IMR-90 (cell line): ENCODE measurements around the gene SDK1. TPM values are rescaled to one million over a fixed set of nuclear protein-coding genes. Genes with fewer than 3 reads are reported as not detected.

Experiments
- ATAC-seq: fragments of 200-7000 bp; cut with Tn5 transposase; 2 replicates; pipeline ENCODE4 v1.9.1; 2020; ENCODE audit warnings: low read depth, mild to moderate bottlenecking, moderate library complexity
- BruUV-seq: library from RNA; stranded (reverse); fragments of 400-500 nt; replicated peaks from 2 replicates; lab custom pipeline; 2021; lab: Mats Ljungman, UMichigan
- CTCF ChIA-PET: fragments of 300-600 bp; formaldehyde crosslinking; extraction: SDS; loops from one replicate; lab custom pipeline; 2021; ENCODE audit warnings: antibody characterized with exemption; lab: Yijun Ruan, JAX
- POLR2A ChIA-PET: fragments of 300-600 bp; sonication (Branson Sonifier 250); formaldehyde crosslinking; loops from one replicate; lab custom pipeline; 2022; ENCODE audit warnings: antibody characterized with exemption; ENCODE audit not compliant: unreplicated experiment; lab: Charles Lee
- DNase-seq: peaks from one replicate; pipeline ENCODE4 v3.0.0; 2013
- H2AFZ ChIP-seq: replicated peaks from 2 replicates; pipeline ENCODE3; 2013; ENCODE audit warnings: low read length, mild to moderate bottlenecking; ENCODE audit not compliant: poor library complexity
- H2AK5ac ChIP-seq: 2 replicates; pipeline ENCODE4 v1.6.1; 2013; ENCODE audit warnings: low read depth, low read length, inconsistent platforms
- H2AK9ac ChIP-seq: replicated peaks from 2 replicates; pipeline ENCODE3; 2013; ENCODE audit warnings: mild to moderate bottlenecking, low read depth, low read length, moderate library complexity; ENCODE audit not compliant: poor library complexity
- H2BK120ac ChIP-seq: 2 replicates; pipeline ENCODE4 v1.6.1; 2013; ENCODE audit warnings: low read depth, low read length, inconsistent platforms
- H2BK15ac ChIP-seq: 3 replicates; pipeline ENCODE4 v1.6.1; 2013; ENCODE audit warnings: low read depth, low read length, inconsistent platforms
- H2BK20ac ChIP-seq: 2 replicates; pipeline ENCODE4 v1.6.1; 2013; ENCODE audit warnings: low read depth, mild to moderate bottlenecking, inconsistent platforms, low read length, moderate library complexity
- H2BK5ac ChIP-seq: 2 replicates; pipeline ENCODE4 v1.6.1; 2013; ENCODE audit warnings: mild to moderate bottlenecking, low read depth, low read length, inconsistent platforms; ENCODE audit not compliant: poor library complexity, severe bottlenecking
- H3K14ac ChIP-seq: replicated peaks from 2 replicates; pipeline ENCODE4 v1.6.1; 2013; ENCODE audit warnings: low read depth, low read length, inconsistent platforms
- H3K18ac ChIP-seq: 2 replicates; pipeline ENCODE4 v1.6.1; 2013; ENCODE audit warnings: low read depth, low read length, control low read depth
- H3K23ac ChIP-seq: 2 replicates; pipeline ENCODE4 v1.6.1; 2013; ENCODE audit warnings: low read depth, low read length, inconsistent platforms
- H3K27ac ChIP-seq: 2 replicates; pipeline ENCODE4 v1.5.1; 2013; ENCODE audit warnings: mild to moderate bottlenecking, control low read depth, low read length; ENCODE audit not compliant: insufficient read depth
- H3K27me3 ChIP-seq: 2 replicates; pipeline ENCODE4 v1.6.1; 2013; ENCODE audit warnings: low read length; ENCODE audit not compliant: control insufficient read depth, insufficient read depth
- H3K36me3 ChIP-seq: 2 replicates; pipeline ENCODE4 v1.6.1; 2013; ENCODE audit warnings: low read length, mixed read lengths; ENCODE audit not compliant: control insufficient read depth, insufficient read depth
- H3K4ac ChIP-seq: 2 replicates; pipeline ENCODE4 v1.6.1; 2013; ENCODE audit warnings: low read depth, low read length, inconsistent platforms
- H3K4me1 ChIP-seq: 2 replicates; pipeline ENCODE4 v1.6.1; 2013; ENCODE audit warnings: low read length, mixed read lengths; ENCODE audit not compliant: control insufficient read depth, insufficient read depth
- H3K4me2 ChIP-seq: 2 replicates; pipeline ENCODE4 v1.6.1; 2013; ENCODE audit warnings: low read depth, mild to moderate bottlenecking, control low read depth, low read length, moderate library complexity
- H3K4me3 ChIP-seq: 2 replicates; pipeline ENCODE4 v1.5.1; 2013; ENCODE audit warnings: low read depth, mild to moderate bottlenecking, control low read depth, low read length, moderate library complexity; ENCODE audit not compliant: insufficient read depth
- H3K56ac ChIP-seq: 2 replicates; pipeline ENCODE4 v1.6.1; 2013; ENCODE audit warnings: low read length, inconsistent platforms; ENCODE audit not compliant: insufficient read depth; ENCODE audit errors: extremely low read depth
- H3K79me1 ChIP-seq, 2 experiments: 2 replicates each; pipeline ENCODE4 v1.6.1; 2013; ENCODE audit warnings: low read length in 2 of 2, inconsistent platforms in 1 of 2, low read depth in 1 of 2
- H3K9ac ChIP-seq: 2 replicates; pipeline ENCODE4 v1.6.1; 2013; ENCODE audit warnings: low read depth, low read length, control low read depth
- H3K9me1 ChIP-seq: 2 replicates; pipeline ENCODE4 v1.6.1; 2013; ENCODE audit warnings: low read length, inconsistent platforms; ENCODE audit not compliant: insufficient read depth
- H3K9me3 ChIP-seq: 2 replicates; pipeline ENCODE4 v1.6.1; 2013; ENCODE audit warnings: low read length; ENCODE audit not compliant: control insufficient read depth, insufficient read depth
- H4K20me1 ChIP-seq: 2 replicates; pipeline ENCODE4 v1.6.1; 2013; ENCODE audit warnings: low read length, inconsistent platforms; ENCODE audit not compliant: insufficient read depth
- H4K5ac ChIP-seq: 2 replicates; pipeline ENCODE4 v1.6.1; 2013; ENCODE audit warnings: mild to moderate bottlenecking, low read depth, low read length, control low read depth
- H4K8ac ChIP-seq, 2 experiments: 2 replicates each; pipeline ENCODE4 v1.6.1; 2013; ENCODE audit warnings: low read depth in 2 of 2, low read length in 2 of 2, control low read depth in 1 of 2, inconsistent platforms in 1 of 2
- H4K91ac ChIP-seq: 2 replicates; pipeline ENCODE4 v1.6.1; 2013; ENCODE audit warnings: low read depth, low read length, inconsistent platforms; ENCODE audit not compliant: insufficient read depth
- BHLHE40 ChIP-seq: fragments of 150-350 bp; IDR thresholded peaks from 2 replicates; pipeline ENCODE4 v1.6.1; 2016; ENCODE audit warnings: mild to moderate bottlenecking, low read depth, low read length
- CEBPB ChIP-seq: IDR thresholded peaks from 2 replicates; pipeline ENCODE4 v1.6.1; 2012; ENCODE audit warnings: low read depth, low read length, improper control_type of control experiment
- CHD1 ChIP-seq: IDR thresholded peaks from 2 replicates; pipeline ENCODE4 v1.6.1; 2012; ENCODE audit warnings: low read depth, low read length, improper control_type of control experiment
- CTCF ChIP-seq: conservative IDR thresholded peaks from 2 replicates; pipeline ENCODE4 v1.5.1; 2012; ENCODE audit warnings: mild to moderate bottlenecking, low read depth, low read length, improper control_type of control experiment
- ELK1 ChIP-seq: fragments of 150-350 bp; IDR thresholded peaks from 2 replicates; pipeline ENCODE4 v1.6.1; 2016; ENCODE audit warnings: low read depth, mild to moderate bottlenecking, low read length, moderate library complexity, borderline replicate concordance
- FOS ChIP-seq: fragments of 150-350 bp; IDR thresholded peaks from 2 replicates; pipeline ENCODE4 v1.6.1; 2016; ENCODE audit warnings: low read depth, low read length
- MAFK ChIP-seq: IDR thresholded peaks from 2 replicates; pipeline ENCODE4 v1.6.1; 2012; ENCODE audit warnings: low read depth, low read length, improper control_type of control experiment
- MAZ ChIP-seq: IDR thresholded peaks from 2 replicates; pipeline ENCODE4 v1.6.1; 2012; ENCODE audit warnings: low read depth, mild to moderate bottlenecking, low read length, improper control_type of control experiment, moderate library complexity, borderline replicate concordance
- MXI1 ChIP-seq: IDR thresholded peaks from 2 replicates; pipeline ENCODE4 v1.6.1; 2012; ENCODE audit warnings: low read depth, mild to moderate bottlenecking, low read length, moderate library complexity, borderline replicate concordance
- NFE2L2 ChIP-seq: fragments of 150-350 bp; IDR thresholded peaks from 2 replicates; pipeline ENCODE4 v1.6.1; 2016; ENCODE audit warnings: low read depth, mild to moderate bottlenecking, low read length
- POLR2A ChIP-seq: IDR thresholded peaks from 2 replicates; pipeline ENCODE4 v1.6.1; 2012; ENCODE audit warnings: mild to moderate bottlenecking, low read depth, low read length
- RAD21 ChIP-seq: IDR thresholded peaks from 2 replicates; pipeline ENCODE4 v1.6.1; 2012; ENCODE audit warnings: low read length, improper control_type of control experiment
- RCOR1 ChIP-seq: IDR thresholded peaks from 2 replicates; pipeline ENCODE4 v1.6.1; 2012; ENCODE audit warnings: mild to moderate bottlenecking, low read length, improper control_type of control experiment; ENCODE audit not compliant: insufficient replicate concordance
- RFX5 ChIP-seq: IDR thresholded peaks from 2 replicates; pipeline ENCODE4 v1.8.0; 2012; ENCODE audit warnings: low read depth, mild to moderate bottlenecking, low read length, moderate library complexity
- SMC3 ChIP-seq: fragments of 150-350 bp; IDR thresholded peaks from 2 replicates; pipeline ENCODE4 v1.6.1; 2016; ENCODE audit warnings: low read depth, mild to moderate bottlenecking, antibody characterized with exemption, low read length, moderate library complexity
- USF2 ChIP-seq: fragments of 150-350 bp; IDR thresholded peaks from 2 replicates; pipeline ENCODE4 v1.6.1; 2017; ENCODE audit warnings: mild to moderate bottlenecking, antibody characterized with exemption, low read length, low read depth
- WGBS, 2 experiments: methylation state at CpG; one replicate each; pipeline versions ENCODE4 v1.1.5 to v1.1.7; 2013; ENCODE audit warnings: missing lambda C conversion rate in 2 of 2; ENCODE audit not compliant: insufficient read length in 1 of 2; ENCODE audit errors: extremely low coverage in 2 of 2; 5-methylcytosine and 5-hydroxymethylcytosine counted together
- dilution Hi-C: fragments of 300-500 bp; cut with HindIII; formaldehyde crosslinking; loops from one replicate; pipeline ENCODE4 v1.14.3; 2018; ENCODE audit warnings: low sequenced_read_pairs; ENCODE audit not compliant: unreplicated experiment
- in situ Hi-C: fragments of 300-500 bp; cut with MboI; formaldehyde crosslinking; loops from 3 replicates; pipeline ENCODE4 v1.14.3; 2019; ENCODE audit warnings: low sequenced_read_pairs, inconsistent platforms, mixed read lengths
- intact Hi-C: fragments of 100-400 bp; cut with micrococcal nuclease; formaldehyde crosslinking; loops from 2 replicates; pipeline ENCODE4 v1.10.0; 2022
- polyA plus RNA-seq, 3 experiments: library from polyadenylated mRNA; depleted of rRNA; stranded (reverse); fragments of >200 nt; gene quantifications; 2 replicates each; pipeline ENCODE4 v1.2.3, GENCODE V29; 2012; ENCODE audit warnings: low replicate concordance in 1 of 3
- total RNA-seq: library from RNA; depleted of rRNA; stranded (reverse); fragments of >200 nt; gene quantifications from 2 replicates; pipeline ENCODE4 v1.2.3, GENCODE V29; 2012

Gene SDK1
- total and polyA plus RNA-seq, 2 of the 4 experiments (the other 2 are of a cell fraction), result 1.5 to 1.6 TPM

DNA sequence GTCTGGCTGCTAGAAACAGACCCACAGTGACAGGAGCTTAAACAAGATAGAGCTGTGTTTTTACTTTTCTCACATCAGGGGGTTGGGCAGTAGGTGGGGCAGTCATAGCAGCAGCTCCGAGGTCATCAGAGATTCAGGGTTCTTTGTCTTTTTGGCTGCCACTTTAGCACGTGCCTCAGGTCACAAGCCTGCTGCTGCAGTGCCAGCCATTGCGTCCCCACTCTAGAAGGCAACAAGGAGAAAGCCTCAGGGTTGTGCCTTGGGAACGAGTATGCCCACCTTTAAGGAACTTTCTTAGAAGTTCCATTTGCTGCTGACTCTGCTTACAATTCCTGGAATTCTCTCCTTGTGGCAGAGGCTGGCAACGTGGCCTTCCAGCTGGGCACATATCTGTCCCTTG lies 720.4 kb downstream of the SDK1 start:
- no peak overlapping the region for H2AFZ ChIP-seq

More for the DNA sequence above, 720.4 kb downstream of the SDK1 start:
- Histone ChIP-seq H2BK120ac (no peak overlapping the region), H3K9me3 (peaks cover 29% of the 10 kb centered on the region), H3K9ac (no peak overlapping the region), H3K36me3 (no peaks in the 10 kb centered on the region), H3K23ac (no peak overlapping the region), H3K18ac (no peak overlapping the region), H3K56ac (no peak overlapping the region), H3K79me1 (no peaks in the 10 kb centered on the region), H2BK20ac (no peak overlapping the region), H2BK5ac (no peak overlapping the region), H3K9me1 (no peaks in the 10 kb centered on the region), H4K20me1 (no peaks in the 10 kb centered on the region), H3K4ac (no peak overlapping the region), H3K4me1 (no peaks in the 10 kb centered on the region), H2AK5ac (no peak overlapping the region), H4K91ac (no peak overlapping the region), H2BK15ac (no peak overlapping the region), H2AK9ac (no peak overlapping the region), H3K4me3 (no peak overlapping the region), H3K27ac (no peak overlapping the region), H4K5ac (no peak overlapping the region), H3K14ac (no peak overlapping the region), H4K8ac (no peak overlapping the region), H3K4me2 (no peak overlapping the region), H3K27me3 (no peaks in the 10 kb centered on the region)
- dilution Hi-C loops, result no loop called here
- TF ChIP-seq CTCF (no peak), NFE2L2 (no peak), MXI1 (no peak), MAFK (no peak), RCOR1 (no peak), SMC3 (no peak), BHLHE40 (no peak), USF2 (no peak), RAD21 (no peak), MAZ (no peak), ELK1 (no peak), POLR2A (no peak), FOS (no peak), RFX5 (no peak), CEBPB (no peak), CHD1 (no peak)
- no TSS peak for BruUV-seq
- no peak for DNase-seq
- ChIA-PET POLR2A (no interaction called here), CTCF (no interaction called here)
- ATAC-seq, result no peak
- in situ Hi-C loops, result no loop called here
- intact Hi-C loops, result no loop called here
- 67% methylated on average over 1 of the region's 5 CpGs; no CpG with 5 or more reads in 1 of the 2 experiments for WGBS, 2 experiments
